Posterior cingulate gyrus (tissue), 11 donors: ENCODE data around the gene SNAPC5.
"Not testable (repeated sequence)": the region's sequence is repeated elsewhere in the genome, so short reads cannot be mapped to it uniquely, and the experiment has no call there.

Experiments
- DNase-seq, 10 donors: peaks; one replicate each; pipeline versions ENCODE4 v3.0.0 to v3.0.0-alpha.2; 2020 to 2021; ENCODE audit warnings: mixed read lengths in 3 of 10
- intact Hi-C: fragments of 100-400 bp; cut with DNase I; formaldehyde crosslinking; loops from one replicate; pipeline ENCODE4 v1.15.1; 2023

The SNAPC5 gene

GRCh38 chr15:66497502-66498455, at the start of gene SNAPC5:
SNAPC5 (minus strand) TSS chr15:66497762; CDS start chr15:66497731, 31 bp downstream.
- intact Hi-C loops = loop anchor here (1.0 to 5.0 kb wide), 2 partner anchors 111 to 205 kb away; partner anchors contain the start of genes DIS3L and MAP2K1
- peak; percentile 92 to 100 (median 96) for DNase-seq

DNA sequence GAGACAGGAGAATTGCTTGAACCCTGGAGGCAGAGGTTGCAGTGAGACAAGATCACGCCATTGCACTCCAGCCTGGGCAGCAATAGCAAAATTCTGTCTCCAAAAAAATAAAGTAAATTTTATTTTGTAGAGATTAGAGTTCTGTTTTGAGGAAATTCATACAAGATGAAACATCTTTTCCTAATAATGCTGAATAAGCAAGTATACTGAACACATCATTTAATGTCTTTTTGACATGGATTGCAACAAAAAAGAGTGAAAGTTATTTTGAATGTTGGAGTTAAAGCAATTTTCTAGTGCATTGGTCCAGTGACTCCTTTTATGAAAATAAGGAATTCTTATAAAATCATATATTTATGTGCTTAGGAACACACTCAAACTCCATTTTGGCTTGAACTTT, 47.7 kb upstream of the SNAPC5 start:
- intact Hi-C loops = no loop called here

GRCh38 chr15:66542896-66543295, 45.3 kb upstream of the SNAPC5 start:
- no peak for DNase-seq
- intact Hi-C loops = no loop called here

More for the DNA sequence above, 47.7 kb upstream of the SNAPC5 start:
- no peak for DNase-seq

- DNase-seq = no peak
- intact Hi-C loops = no loop called here
Observed at GRCh38 chr15:66535056-66535455, 37.5 kb upstream of the SNAPC5 start.

- intact Hi-C loops = no loop called here
- no peak for DNase-seq
Observed at GRCh38 chr15:66524838-66525237, 27.3 kb upstream of the SNAPC5 start.

DNA sequence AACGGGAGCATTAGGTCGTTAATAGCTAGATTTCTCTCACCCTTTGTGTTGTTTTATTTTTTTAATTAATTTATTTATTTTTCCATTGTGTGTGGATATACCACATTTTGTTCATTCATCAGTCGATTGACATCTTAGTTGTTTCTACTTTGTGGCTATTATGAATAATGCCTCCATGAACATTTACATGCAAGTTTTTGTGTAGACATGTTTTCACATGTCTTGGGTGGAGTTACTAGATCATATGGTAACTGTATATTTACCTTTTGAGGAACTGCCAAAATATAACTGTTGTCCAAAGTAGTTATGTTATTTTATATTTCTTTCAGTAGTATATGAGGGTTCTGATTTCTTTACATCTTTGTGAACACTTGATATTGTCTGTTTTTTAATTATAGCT, 26.4 kb upstream of the SNAPC5 start:
- no peak for DNase-seq
- intact Hi-C loops = no loop called here

DNA sequence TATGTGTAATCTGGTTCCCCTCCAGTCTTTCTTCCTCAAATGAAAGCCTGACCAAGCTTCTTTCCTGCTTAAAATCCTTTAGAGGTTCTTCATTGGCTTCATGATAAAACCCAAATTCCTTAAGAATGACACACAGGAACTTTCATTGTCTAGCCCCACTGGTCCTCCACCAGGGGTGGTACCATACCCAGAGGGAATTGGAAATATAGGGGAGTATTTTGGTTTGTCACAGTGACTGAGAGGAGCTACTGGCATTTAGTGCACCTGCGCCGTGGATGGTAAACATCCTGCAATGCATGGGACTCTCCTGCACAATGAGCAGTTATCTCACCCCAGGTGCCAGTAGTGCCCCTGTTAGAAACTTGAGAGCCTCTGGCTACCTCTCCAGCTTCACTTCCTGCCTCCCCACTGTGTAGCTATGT, 18.4 kb upstream of the SNAPC5 start:
- DNase-seq = no peak
- intact Hi-C loops = no loop called here

- DNase-seq = no peak
- intact Hi-C loops = no loop called here
Observed at GRCh38 chr15:66514586-66514985, 17.0 kb upstream of the SNAPC5 start.

GRCh38 chr15:66508293-66508883, 10.8 kb upstream of the SNAPC5 start:
- no peak for DNase-seq
- intact Hi-C loops = no loop called here

DNA sequence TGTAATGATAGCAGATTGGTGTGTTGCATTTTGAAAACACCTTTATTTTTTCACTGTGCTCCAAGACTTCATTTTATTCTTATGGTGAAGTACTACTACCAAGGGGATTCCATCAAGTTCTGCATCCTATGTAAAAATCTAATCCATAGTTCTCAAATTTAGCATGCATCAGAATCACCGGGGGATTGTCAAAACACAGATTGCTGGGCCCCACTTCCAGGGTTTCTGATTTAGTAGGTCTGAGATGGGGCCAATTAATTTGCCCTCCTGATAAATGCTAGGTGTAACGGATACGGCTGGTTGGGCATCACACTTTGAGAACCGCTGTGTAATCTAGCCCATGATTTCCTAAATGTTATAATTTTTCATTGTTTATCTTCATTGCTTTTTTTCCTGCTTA, 8.3 kb upstream of the SNAPC5 start:
- DNase-seq = no peak
- intact Hi-C loops = no loop called here

GRCh38 chr15:66505430-66505811, 7.9 kb upstream of the SNAPC5 start:
- intact Hi-C loops = no loop called here

GRCh38 chr15:66504563-66505429, 7.2 kb upstream of the SNAPC5 start, which contains the start of the genes RPL4 and ZWILCH:
RPL4 (minus strand) TSS chr15:66504855; CDS start chr15:66504790, 65 bp downstream.
ZWILCH (plus strand) TSS chr15:66505326; CDS start chr15:66505339, 13 bp downstream.
- intact Hi-C loops = no loop called here
- peak; percentile 59 to 97 (median 74) for DNase-seq

More at GRCh38 chr15:66505430-66505811, 7.9 kb upstream of the SNAPC5 start:
- DNase-seq = peak in 1 of 10 donors; percentile 8

DNA sequence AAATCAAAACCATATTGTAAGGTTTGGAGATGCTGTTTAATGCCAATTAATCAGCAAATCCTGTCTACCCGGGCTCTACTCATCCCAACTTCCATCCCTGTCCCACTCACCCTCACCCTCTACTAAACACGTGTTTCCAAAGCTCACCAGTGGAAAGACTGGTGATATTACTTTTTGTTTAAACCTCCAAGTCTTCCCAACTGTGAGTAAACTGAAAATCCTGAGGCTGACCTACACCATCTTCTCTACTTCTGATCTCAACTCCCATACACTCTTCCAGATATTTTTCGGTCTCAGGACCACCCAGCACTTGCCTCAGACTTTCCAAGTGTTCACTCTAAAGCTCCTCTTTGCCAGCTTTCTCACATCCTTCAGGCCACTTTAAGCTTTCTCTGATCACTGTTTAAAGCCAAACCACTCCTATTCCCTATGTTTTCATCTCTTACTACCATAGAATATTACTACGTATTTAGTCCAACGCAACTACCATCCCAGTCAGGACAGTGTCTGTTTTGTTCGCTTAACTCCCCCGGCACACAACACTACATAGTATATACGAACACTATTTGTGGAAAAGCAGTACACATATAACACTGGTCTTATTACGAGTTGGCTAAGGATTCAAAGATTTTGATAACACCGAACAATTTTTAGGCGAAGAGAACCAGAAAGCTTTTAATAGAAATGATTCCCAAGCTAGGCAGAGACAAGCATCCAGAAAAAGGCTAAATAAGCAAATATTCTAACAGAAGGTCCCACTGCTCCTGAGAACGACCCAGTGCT, 6.4 kb upstream of the SNAPC5 start:
- no peak for DNase-seq
- intact Hi-C loops = no loop called here

DNA sequence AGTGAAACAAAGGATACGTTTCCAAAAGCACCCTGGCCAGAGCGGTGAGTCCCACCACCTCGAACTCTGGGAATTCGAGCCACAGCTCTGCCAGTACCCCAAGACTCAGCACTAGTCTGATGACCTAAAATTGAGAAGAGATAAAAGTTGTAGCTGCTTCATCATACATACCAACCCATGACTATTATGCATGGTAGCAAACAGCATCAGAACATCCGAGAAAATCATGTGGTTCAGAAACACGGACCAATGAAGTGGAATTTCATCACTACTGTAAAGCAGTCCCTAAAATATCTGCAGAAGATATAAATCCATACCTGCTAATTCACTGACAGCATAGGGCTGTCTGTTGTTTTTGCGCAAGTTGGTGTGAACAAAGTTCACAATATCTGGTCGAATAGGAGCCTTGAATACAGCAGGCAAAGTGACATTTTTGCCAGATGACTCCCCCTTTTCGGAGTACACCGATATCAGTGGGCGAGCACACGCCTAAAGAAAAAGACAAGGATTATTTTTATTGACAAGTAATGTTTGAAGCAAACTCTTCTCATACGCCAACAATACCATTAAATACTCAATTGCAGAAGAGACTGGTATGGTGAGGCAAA, 5.6 kb upstream of the SNAPC5 start:
- intact Hi-C loops, DNase-seq: not testable (repeated sequence)

DNA sequence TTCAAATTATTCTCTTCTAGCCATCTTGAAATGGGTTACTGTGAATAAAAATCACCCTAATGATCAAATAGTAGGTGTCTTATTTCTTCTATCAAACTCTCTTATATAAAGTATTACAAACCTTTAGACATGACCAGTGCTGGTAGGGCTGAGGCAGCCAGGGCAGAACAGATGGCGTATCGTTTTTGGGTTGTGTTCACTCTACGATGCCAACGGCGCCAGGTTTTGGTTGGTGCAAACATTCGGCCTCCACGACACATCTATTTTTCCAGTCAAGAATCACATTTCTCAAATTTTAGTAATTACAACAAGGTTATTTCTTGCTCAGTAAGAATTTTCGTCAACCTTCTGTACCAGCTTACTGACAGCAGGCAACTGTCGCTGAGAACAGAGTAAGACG, 4.9 kb upstream of the SNAPC5 start:
- intact Hi-C loops = no loop called here

GRCh38 chr15:66500346-66500745, 2.8 kb upstream of the SNAPC5 start:
- intact Hi-C loops, DNase-seq: not testable (repeated sequence)

More for the DNA sequence above, 4.9 kb upstream of the SNAPC5 start:
- DNase-seq = peak in 5 of 10 donors; percentile 22 to 88 (median 79)

GRCh38 chr15:66498501-66499386, 1.2 kb upstream of the SNAPC5 start:
- intact Hi-C loops = loop anchor here (5.0 kb wide), 1 partner anchor 206 kb away; the partner anchor contains the start of gene DIS3L
- no peak for DNase-seq

GRCh38 chr15:66496951-66497501, 536 bp downstream of the SNAPC5 start:
- intact Hi-C loops = loop anchor here (1.0 to 5.0 kb wide), 2 partner anchors 111 to 205 kb away; partner anchors contain the start of genes DIS3L and MAP2K1
- no peak for DNase-seq
